GM23338 (cell line): ENCODE data around the gene ABCA4. TPM values are rescaled to one million over a fixed set of nuclear protein-coding genes. Genes with fewer than 3 reads are reported as not detected.

ENCODE experiments used
- ATAC-seq: fragments of 200-7000 bp; cut with Tn5 transposase; 3 replicates; pipeline ENCODE4 v1.9.1; 2020
- DNase-seq: peaks from one replicate; pipeline ENCODE4 v3.0.0-alpha.2; 2015; ENCODE audit warnings: low spot score
- H2AFZ ChIP-seq: fragments of 200-600 bp; sonication (generic); 2 replicates; pipeline ENCODE4 v1.8.0; 2016; ENCODE audit warnings: antibody characterized with exemption, mild to moderate bottlenecking, moderate library complexity
- H3F3A ChIP-seq: fragments of 200-600 bp; sonication (generic); replicated peaks from 2 replicates; pipeline ENCODE4 v1.8.0; 2017; ENCODE audit warnings: antibody characterized with exemption, mixed run types, low read depth
- H3K27ac ChIP-seq: fragments of 200-600 bp; sonication (generic); 2 replicates; pipeline ENCODE4 v1.6.1; 2016; ENCODE audit warnings: low read depth
- H3K27me3 ChIP-seq: fragments of 200-600 bp; sonication (generic); 2 replicates; pipeline ENCODE4 v1.8.0; 2016; ENCODE audit warnings: mild to moderate bottlenecking, mixed run types, moderate library complexity; ENCODE audit not compliant: insufficient read depth
- H3K36me3 ChIP-seq: fragments of 200-600 bp; sonication (generic); 2 replicates; pipeline ENCODE4 v1.8.0; 2016; ENCODE audit warnings: mild to moderate bottlenecking; ENCODE audit not compliant: insufficient read depth
- H3K4me1 ChIP-seq: fragments of 200-600 bp; sonication (generic); 2 replicates; pipeline ENCODE4 v1.8.0; 2016; ENCODE audit warnings: mild to moderate bottlenecking, moderate library complexity; ENCODE audit not compliant: insufficient read depth
- H3K4me2 ChIP-seq: fragments of 200-600 bp; sonication (generic); 2 replicates; pipeline ENCODE4 v1.7.1; 2017; ENCODE audit warnings: mixed run types
- H3K4me3 ChIP-seq: fragments of 200-600 bp; sonication (generic); 2 replicates; pipeline ENCODE4 v1.6.1; 2016; ENCODE audit warnings: mixed run types
- H3K79me2 ChIP-seq: fragments of 200-600 bp; sonication (generic); replicated peaks from 2 replicates; pipeline ENCODE4 v1.8.0; 2017; ENCODE audit warnings: mild to moderate bottlenecking; ENCODE audit not compliant: insufficient read depth
- H3K9me2 ChIP-seq: fragments of 200-600 bp; sonication (generic); 2 replicates; pipeline ENCODE4 v1.8.0; 2017; ENCODE audit not compliant: insufficient read depth
- H4K20me1 ChIP-seq: fragments of 200-600 bp; sonication (generic); replicated peaks from 2 replicates; pipeline ENCODE4 v1.8.0; 2017; ENCODE audit warnings: mild to moderate bottlenecking; ENCODE audit not compliant: insufficient read depth
- H3K27ac Mint-ChIP-seq: 2 replicates; pipeline ENCODE4 v1.8.0; 2020; ENCODE audit warnings: inconsistent platforms, mild to moderate bottlenecking, moderate library complexity, mixed read lengths
- H3K27me3 Mint-ChIP-seq: 3 replicates; pipeline ENCODE4 v1.8.0; 2022; ENCODE audit warnings: low read depth, mild to moderate bottlenecking, moderate library complexity, mixed read lengths, inconsistent platforms; ENCODE audit not compliant: insufficient read depth, poor library complexity
- H3K36me3 Mint-ChIP-seq: 3 replicates; pipeline ENCODE4 v1.8.0; 2021; ENCODE audit warnings: low read depth, mild to moderate bottlenecking, inconsistent platforms, moderate library complexity, mixed read lengths
- H3K4me1 Mint-ChIP-seq: 3 replicates; pipeline ENCODE4 v1.8.0; 2020; ENCODE audit warnings: mild to moderate bottlenecking, inconsistent platforms, mixed read lengths
- H3K4me3 Mint-ChIP-seq: 3 replicates; pipeline ENCODE4 v1.8.0; 2021; ENCODE audit warnings: moderate library complexity, mild to moderate bottlenecking, inconsistent platforms, mixed read lengths
- H3K9me3 Mint-ChIP-seq: 3 replicates; pipeline ENCODE4 v1.8.0; 2020; ENCODE audit warnings: moderate library complexity, mild to moderate bottlenecking, inconsistent platforms, mixed read lengths
- CREB1 ChIP-seq: fragments of 250-450 bp; sonication (Bioruptor Pico); IDR thresholded peaks from 2 replicates; pipeline ENCODE4 v1.5.0; 2020; ENCODE audit warnings: low read depth, mild to moderate bottlenecking, moderate library complexity
- EZH2phosphoT487 ChIP-seq: fragments of 200-600 bp; sonication (generic); IDR thresholded peaks from one replicate; pipeline ENCODE4 v1.8.1; 2018; ENCODE audit warnings: antibody characterized with exemption; ENCODE audit not compliant: unreplicated experiment
- JUNB ChIP-seq: IDR thresholded peaks from one replicate; pipeline ENCODE4 v1.6.1; 2016; ENCODE audit warnings: antibody characterized with exemption; ENCODE audit not compliant: unreplicated experiment
- NANOG ChIP-seq: IDR thresholded peaks from 2 replicates; pipeline ENCODE4 v1.6.1; 2016; ENCODE audit warnings: antibody characterized with exemption, borderline replicate concordance
- POLR2AphosphoS5 ChIP-seq: IDR thresholded peaks from 2 replicates; pipeline ENCODE4 v1.6.1; 2016; ENCODE audit warnings: antibody characterized with exemption, low read depth
- STAT1 ChIP-seq: IDR thresholded peaks from one replicate; pipeline ENCODE4 v1.6.1; 2016; ENCODE audit warnings: antibody characterized with exemption; ENCODE audit not compliant: unreplicated experiment
- ZNF114 ChIP-seq: fragments of 250-450 bp; sonication (Bioruptor Pico); IDR thresholded peaks from 2 replicates; pipeline ENCODE4 v1.5.0; 2020; ENCODE audit warnings: mild to moderate bottlenecking, moderate library complexity
- ZNF331 ChIP-seq: fragments of 250-450 bp; sonication (Bioruptor Pico); IDR thresholded peaks from 2 replicates; pipeline ENCODE4 v1.5.0; 2020; ENCODE audit warnings: low read depth, mild to moderate bottlenecking, moderate library complexity
- polyA plus RNA-seq: library from polyadenylated mRNA; unstranded; fragments of >200 nt; fragmentation: Nextera tagmentation; extraction: Ambion mirVana; gene quantifications from 2 replicates; pipeline ENCODE4 v1.2.1, GENCODE V29; 2016
- total RNA-seq: library from RNA; depleted of rRNA; stranded (reverse); fragments of >200 nt; shearing (Covaris generic); gene quantifications from 2 replicates; pipeline ENCODE4 v1.2.3, GENCODE V29; 2014
- TF ChIP-seq, protein P1 (sequence below): fragments of 250-450 bp; sonication (Bioruptor Pico); IDR thresholded peaks from 2 replicates; pipeline ENCODE4 v1.5.0; 2020; ENCODE audit warnings: mild to moderate bottlenecking, moderate library complexity
- TF ChIP-seq, protein P2 (sequence below): IDR thresholded peaks from one replicate; pipeline ENCODE4 v1.6.1; 2018; ENCODE audit warnings: antibody characterized with exemption; ENCODE audit not compliant: unreplicated experiment
- TF ChIP-seq, protein P3 (sequence below), 2 experiments: fragments of 200-600 bp in 1 of 2; sonication (generic) in 1 of 2; conservative IDR thresholded peaks; 2 replicates each; pipeline versions ENCODE4 v1.5.1 to v1.6.1; 2016 to 2017; ENCODE audit warnings: antibody characterized with exemption in 2 of 2, low read depth in 2 of 2, mild to moderate bottlenecking in 2 of 2, moderate library complexity in 1 of 2

Gene ABCA4
- total and polyA plus RNA-seq, 2 experiments from 2014 or later, result not detected

DNA sequence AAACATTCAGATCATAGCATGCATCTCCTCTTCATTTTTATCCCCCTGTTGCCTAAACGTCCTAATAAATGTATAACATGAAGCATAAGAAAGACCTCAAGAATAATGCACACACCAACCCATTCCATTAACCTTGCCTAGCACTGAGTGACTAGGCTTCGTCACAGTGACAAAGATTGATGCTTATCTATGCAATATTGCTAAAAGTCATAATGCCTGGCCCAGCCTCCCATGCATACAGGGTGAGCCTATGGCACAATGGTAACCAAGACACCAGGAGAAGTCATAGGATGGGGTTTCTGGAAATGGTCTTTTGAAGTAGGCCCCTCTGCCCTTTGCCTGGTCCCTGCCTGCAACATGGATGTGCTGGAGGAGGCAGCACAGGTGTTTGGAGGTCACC is 33.8 kb downstream of the ABCA4 start:
- H3K27me3 Mint-ChIP-seq, result no peaks in the 10 kb centered on the region
- H3F3A ChIP-seq, result no peaks in the 10 kb centered on the region
- H3K27ac ChIP-seq, result no peak overlapping the region
- H3K4me1 ChIP-seq, result no peaks in the 10 kb centered on the region
- ATAC-seq (no peak), DNase-seq (no peak)
- no peaks in the 10 kb centered on the region for H4K20me1 ChIP-seq
- H3K4me3 Mint-ChIP-seq, result no peak overlapping the region
- H3K4me2 ChIP-seq, result no peak overlapping the region
- no peak overlapping the region for H3K4me3 ChIP-seq
- no peaks in the 10 kb centered on the region; the same call in 1 of the 2 replicates for H3K9me2 ChIP-seq
- H3K36me3 ChIP-seq, result no peaks in the 10 kb centered on the region
- no peak overlapping the region for H2AFZ ChIP-seq
- no peaks in the 10 kb centered on the region for H3K9me3 Mint-ChIP-seq
- H3K27me3 ChIP-seq, result no peaks in the 10 kb centered on the region
- peaks cover 5% of the 10 kb centered on the region for H3K4me1 Mint-ChIP-seq
- H3K27ac Mint-ChIP-seq, result no peak overlapping the region
- no peaks in the 10 kb centered on the region for H3K79me2 ChIP-seq
- TF ChIP-seq STAT1, result no peak
- H3K36me3 Mint-ChIP-seq, result no peaks in the 10 kb centered on the region

DNA sequence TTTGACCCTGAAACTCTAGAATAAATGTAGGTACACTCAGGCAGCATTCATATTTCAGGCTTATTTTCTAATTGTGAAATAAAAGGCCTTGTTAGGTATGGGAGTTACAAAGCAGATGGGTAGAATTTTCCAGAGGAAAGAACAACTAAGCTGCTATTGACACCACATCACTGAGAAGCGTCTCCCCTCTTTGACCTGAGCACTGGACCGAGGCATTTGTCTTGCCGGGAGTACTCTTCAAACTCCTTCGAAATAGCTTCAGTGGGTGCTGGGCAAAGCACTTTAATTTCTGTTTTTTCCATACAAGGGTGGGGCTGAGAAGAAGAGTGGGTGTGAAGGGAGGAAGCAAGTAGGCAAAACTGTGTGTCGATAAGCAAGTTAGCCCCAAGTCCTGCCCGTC is 36.4 kb downstream of the ABCA4 start:
- Mint-ChIP-seq H3K4me1 (no peaks in the 10 kb centered on the region), H3K36me3 (no peaks in the 10 kb centered on the region), H3K27ac (no peak overlapping the region), H3K4me3 (no peak overlapping the region), H3K9me3 (no peaks in the 10 kb centered on the region), H3K27me3 (no peaks in the 10 kb centered on the region)
- TF ChIP-seq, protein P1, sequence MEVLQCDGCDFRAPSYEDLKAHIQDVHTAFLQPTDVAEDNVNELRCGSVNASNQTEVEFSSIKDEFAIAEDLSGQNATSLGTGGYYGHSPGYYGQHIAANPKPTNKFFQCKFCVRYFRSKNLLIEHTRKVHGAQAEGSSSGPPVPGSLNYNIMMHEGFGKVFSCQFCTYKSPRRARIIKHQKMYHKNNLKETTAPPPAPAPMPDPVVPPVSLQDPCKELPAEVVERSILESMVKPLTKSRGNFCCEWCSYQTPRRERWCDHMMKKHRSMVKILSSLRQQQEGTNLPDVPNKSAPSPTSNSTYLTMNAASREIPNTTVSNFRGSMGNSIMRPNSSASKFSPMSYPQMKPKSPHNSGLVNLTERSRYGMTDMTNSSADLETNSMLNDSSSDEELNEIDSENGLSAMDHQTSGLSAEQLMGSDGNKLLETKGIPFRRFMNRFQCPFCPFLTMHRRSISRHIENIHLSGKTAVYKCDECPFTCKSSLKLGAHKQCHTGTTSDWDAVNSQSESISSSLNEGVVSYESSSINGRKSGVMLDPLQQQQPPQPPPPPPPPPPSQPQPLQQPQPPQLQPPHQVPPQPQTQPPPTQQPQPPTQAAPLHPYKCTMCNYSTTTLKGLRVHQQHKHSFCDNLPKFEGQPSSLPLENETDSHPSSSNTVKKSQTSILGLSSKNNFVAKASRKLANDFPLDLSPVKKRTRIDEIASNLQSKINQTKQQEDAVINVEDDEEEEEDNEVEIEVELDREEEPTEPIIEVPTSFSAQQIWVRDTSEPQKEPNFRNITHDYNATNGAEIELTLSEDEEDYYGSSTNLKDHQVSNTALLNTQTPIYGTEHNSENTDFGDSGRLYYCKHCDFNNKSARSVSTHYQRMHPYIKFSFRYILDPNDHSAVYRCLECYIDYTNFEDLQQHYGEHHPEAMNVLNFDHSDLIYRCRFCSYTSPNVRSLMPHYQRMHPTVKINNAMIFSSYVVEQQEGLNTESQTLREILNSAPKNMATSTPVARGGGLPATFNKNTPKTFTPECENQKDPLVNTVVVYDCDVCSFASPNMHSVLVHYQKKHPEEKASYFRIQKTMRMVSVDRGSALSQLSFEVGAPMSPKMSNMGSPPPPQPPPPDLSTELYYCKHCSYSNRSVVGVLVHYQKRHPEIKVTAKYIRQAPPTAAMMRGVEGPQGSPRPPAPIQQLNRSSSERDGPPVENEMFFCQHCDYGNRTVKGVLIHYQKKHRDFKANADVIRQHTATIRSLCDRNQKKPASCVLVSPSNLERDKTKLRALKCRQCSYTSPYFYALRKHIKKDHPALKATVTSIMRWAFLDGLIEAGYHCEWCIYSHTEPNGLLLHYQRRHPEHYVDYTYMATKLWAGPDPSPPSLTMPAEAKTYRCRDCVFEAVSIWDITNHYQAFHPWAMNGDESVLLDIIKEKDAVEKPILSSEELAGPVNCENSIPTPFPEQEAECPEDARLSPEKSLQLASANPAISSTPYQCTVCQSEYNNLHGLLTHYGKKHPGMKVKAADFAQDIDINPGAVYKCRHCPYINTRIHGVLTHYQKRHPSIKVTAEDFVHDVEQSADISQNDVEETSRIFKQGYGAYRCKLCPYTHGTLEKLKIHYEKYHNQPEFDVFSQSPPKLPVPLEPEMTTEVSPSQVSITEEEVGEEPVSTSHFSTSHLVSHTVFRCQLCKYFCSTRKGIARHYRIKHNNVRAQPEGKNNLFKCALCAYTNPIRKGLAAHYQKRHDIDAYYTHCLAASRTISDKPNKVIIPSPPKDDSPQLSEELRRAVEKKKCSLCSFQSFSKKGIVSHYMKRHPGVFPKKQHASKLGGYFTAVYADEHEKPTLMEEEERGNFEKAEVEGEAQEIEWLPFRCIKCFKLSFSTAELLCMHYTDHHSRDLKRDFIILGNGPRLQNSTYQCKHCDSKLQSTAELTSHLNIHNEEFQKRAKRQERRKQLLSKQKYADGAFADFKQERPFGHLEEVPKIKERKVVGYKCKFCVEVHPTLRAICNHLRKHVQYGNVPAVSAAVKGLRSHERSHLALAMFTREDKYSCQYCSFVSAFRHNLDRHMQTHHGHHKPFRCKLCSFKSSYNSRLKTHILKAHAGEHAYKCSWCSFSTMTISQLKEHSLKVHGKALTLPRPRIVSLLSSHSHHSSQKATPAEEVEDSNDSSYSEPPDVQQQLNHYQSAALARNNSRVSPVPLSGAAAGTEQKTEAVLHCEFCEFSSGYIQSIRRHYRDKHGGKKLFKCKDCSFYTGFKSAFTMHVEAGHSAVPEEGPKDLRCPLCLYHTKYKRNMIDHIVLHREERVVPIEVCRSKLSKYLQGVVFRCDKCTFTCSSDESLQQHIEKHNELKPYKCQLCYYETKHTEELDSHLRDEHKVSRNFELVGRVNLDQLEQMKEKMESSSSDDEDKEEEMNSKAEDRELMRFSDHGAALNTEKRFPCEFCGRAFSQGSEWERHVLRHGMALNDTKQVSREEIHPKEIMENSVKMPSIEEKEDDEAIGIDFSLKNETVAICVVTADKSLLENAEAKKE, result no peak
- TF ChIP-seq CREB1 (no peak), STAT1 (no peak), JUNB (no peak), ZNF114 (CRISPR knock-in tag) (no peak), POLR2AphosphoS5 (no peak), EZH2phosphoT487 (no peak), ZNF331 (CRISPR knock-in tag) (no peak), NANOG (no peak)
- TF ChIP-seq, protein P2, sequence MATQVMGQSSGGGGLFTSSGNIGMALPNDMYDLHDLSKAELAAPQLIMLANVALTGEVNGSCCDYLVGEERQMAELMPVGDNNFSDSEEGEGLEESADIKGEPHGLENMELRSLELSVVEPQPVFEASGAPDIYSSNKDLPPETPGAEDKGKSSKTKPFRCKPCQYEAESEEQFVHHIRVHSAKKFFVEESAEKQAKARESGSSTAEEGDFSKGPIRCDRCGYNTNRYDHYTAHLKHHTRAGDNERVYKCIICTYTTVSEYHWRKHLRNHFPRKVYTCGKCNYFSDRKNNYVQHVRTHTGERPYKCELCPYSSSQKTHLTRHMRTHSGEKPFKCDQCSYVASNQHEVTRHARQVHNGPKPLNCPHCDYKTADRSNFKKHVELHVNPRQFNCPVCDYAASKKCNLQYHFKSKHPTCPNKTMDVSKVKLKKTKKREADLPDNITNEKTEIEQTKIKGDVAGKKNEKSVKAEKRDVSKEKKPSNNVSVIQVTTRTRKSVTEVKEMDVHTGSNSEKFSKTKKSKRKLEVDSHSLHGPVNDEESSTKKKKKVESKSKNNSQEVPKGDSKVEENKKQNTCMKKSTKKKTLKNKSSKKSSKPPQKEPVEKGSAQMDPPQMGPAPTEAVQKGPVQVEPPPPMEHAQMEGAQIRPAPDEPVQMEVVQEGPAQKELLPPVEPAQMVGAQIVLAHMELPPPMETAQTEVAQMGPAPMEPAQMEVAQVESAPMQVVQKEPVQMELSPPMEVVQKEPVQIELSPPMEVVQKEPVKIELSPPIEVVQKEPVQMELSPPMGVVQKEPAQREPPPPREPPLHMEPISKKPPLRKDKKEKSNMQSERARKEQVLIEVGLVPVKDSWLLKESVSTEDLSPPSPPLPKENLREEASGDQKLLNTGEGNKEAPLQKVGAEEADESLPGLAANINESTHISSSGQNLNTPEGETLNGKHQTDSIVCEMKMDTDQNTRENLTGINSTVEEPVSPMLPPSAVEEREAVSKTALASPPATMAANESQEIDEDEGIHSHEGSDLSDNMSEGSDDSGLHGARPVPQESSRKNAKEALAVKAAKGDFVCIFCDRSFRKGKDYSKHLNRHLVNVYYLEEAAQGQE, result no peak
- TF ChIP-seq, protein P3, sequence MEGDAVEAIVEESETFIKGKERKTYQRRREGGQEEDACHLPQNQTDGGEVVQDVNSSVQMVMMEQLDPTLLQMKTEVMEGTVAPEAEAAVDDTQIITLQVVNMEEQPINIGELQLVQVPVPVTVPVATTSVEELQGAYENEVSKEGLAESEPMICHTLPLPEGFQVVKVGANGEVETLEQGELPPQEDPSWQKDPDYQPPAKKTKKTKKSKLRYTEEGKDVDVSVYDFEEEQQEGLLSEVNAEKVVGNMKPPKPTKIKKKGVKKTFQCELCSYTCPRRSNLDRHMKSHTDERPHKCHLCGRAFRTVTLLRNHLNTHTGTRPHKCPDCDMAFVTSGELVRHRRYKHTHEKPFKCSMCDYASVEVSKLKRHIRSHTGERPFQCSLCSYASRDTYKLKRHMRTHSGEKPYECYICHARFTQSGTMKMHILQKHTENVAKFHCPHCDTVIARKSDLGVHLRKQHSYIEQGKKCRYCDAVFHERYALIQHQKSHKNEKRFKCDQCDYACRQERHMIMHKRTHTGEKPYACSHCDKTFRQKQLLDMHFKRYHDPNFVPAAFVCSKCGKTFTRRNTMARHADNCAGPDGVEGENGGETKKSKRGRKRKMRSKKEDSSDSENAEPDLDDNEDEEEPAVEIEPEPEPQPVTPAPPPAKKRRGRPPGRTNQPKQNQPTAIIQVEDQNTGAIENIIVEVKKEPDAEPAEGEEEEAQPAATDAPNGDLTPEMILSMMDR (conservative IDR thresholded peaks at IDR 0.05; ENCODE audit: low read depth in 2 of 2), result no peak
- H3K4me2 ChIP-seq, result no peak overlapping the region
- no peak overlapping the region for H3K27ac ChIP-seq
- ATAC-seq (no peak), DNase-seq (no peak)
- no peak overlapping the region for H2AFZ ChIP-seq
- no peaks in the 10 kb centered on the region for H3K27me3 ChIP-seq
- H3K4me3 ChIP-seq, result no peak overlapping the region
- H3K9me2 ChIP-seq, result no peaks in the 10 kb centered on the region; the same call in 1 of the 2 replicates
- H3F3A ChIP-seq, result no peaks in the 10 kb centered on the region
- no peaks in the 10 kb centered on the region for H3K79me2 ChIP-seq
- no peaks in the 10 kb centered on the region for H3K4me1 ChIP-seq
- no peaks in the 10 kb centered on the region for H4K20me1 ChIP-seq
- H3K36me3 ChIP-seq, result no peaks in the 10 kb centered on the region
